BE2C (cell line): ENCODE measurements around the gene ADAMTS4.

Source experiments
- DNase-seq: peaks from one replicate; pipeline ENCODE4 v3.0.0-alpha.2; 2020
- H3K27me3 ChIP-seq: fragments of 250-450 bp; sonication (Bioruptor Pico); 2 replicates; pipeline ENCODE4 v1.5.1; 2020; ENCODE audit warnings: mild to moderate bottlenecking
- H3K36me3 ChIP-seq: fragments of 250-450 bp; sonication (Bioruptor Pico); 2 replicates; pipeline ENCODE4 v1.5.1; 2020; ENCODE audit warnings: mild to moderate bottlenecking
- H3K4me1 ChIP-seq: fragments of 250-450 bp; sonication (Bioruptor Pico); 2 replicates; pipeline ENCODE4 v1.5.1; 2020
- H3K4me3 ChIP-seq: 2 replicates; pipeline ENCODE4 v1.5.1; 2011; ENCODE audit warnings: low read depth, low read length
- H3K9me3 ChIP-seq: fragments of 250-450 bp; sonication (Bioruptor Pico); 2 replicates; pipeline ENCODE4 v1.5.1; 2020
- CTCF ChIP-seq: IDR thresholded peaks from 2 replicates; pipeline ENCODE4 v1.5.1; 2012; ENCODE audit warnings: mild to moderate bottlenecking, low read depth, low read length

Gene ADAMTS4

GRCh38 chr1:161220002-161220401, 21.1 kb upstream of the ADAMTS4 start:
- H3K36me3 ChIP-seq: no peaks in the 10 kb centered on the region; the same call in 1 of the 2 replicates
- H3K27me3 ChIP-seq: no peaks in the 10 kb centered on the region
- no peak for TF ChIP-seq CTCF
- no peaks in the 10 kb centered on the region for H3K9me3 ChIP-seq
- H3K4me1 ChIP-seq: peaks cover under 1% of the 10 kb centered on the region; the same call in 1 of the 2 replicates
- no peak for DNase-seq
- H3K4me3 ChIP-seq: no peak overlapping the region

GRCh38 chr1:161219078-161219892, 20.4 kb upstream of the ADAMTS4 start:
- no peak for TF ChIP-seq CTCF
- Histone ChIP-seq H3K4me1 (no peaks in the 10 kb centered on the region), H3K36me3 (no peaks in the 10 kb centered on the region; the same call in none of the 2 replicates), H3K9me3 (no peaks in the 10 kb centered on the region), H3K4me3 (no peak overlapping the region), H3K27me3 (no peaks in the 10 kb centered on the region)
- no peak for DNase-seq

DNA sequence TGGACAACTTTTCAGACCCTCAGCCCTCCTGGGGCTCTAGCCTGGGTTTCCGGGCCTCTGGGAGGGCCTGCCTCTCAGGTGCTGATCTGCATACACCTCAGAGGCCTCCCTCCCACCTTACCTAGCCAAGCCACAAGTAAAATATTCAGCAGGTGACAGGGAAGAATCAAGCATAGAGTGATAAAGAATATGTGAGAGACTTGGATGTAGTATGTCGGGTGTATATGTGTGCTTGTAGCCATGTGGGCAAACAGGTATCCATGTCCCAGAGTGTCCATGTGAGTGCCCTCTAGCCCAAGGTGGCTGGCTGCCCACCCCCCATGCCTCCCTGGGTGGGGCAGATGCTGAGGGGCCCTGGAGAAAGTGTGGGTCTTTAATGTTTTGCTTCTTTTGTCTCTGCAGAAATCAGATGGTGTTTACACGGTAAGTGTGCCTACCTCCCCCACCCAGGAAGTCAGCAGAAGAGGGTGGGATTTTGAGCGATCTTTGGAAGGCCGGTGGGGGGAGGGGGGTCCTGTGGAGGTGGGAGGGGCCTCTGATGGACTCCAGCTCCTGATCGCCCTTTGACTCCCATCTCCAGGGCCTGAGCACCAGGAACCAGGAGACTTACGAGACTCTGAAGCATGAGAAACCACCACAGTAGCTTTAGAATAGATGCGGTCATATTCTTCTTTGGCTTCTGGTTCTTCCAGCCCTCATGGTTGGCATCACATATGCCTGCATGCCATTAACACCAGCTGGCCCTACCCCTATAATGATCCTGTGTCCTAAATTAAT, 19.6 kb upstream of the ADAMTS4 start:
- Histone ChIP-seq H3K27me3 (no peaks in the 10 kb centered on the region), H3K4me3 (no peak overlapping the region), H3K36me3 (peaks cover 8% of the 10 kb centered on the region), H3K4me1 (no peaks in the 10 kb centered on the region), H3K9me3 (no peaks in the 10 kb centered on the region)
- no peak for DNase-seq
- no peak for TF ChIP-seq CTCF

DNA sequence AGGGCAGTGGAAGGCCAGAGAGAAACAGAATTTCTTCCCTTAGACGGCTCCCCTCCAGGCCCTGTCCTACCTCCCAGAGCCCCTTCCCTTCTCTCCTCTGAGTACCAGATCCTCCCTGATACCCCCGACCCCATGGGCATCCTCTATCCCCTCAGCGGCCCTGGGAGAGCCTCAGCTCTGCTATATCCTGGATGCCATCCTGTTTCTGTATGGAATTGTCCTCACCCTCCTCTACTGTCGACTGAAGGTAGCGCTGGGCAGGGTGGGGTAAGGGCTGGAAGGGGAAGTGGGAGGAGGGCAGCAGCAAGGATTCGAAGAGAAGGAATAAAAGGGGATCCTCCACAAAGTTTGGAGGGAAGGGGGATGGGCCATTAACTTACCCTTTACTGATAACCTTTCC, 19.0 kb upstream of the ADAMTS4 start:
- peaks cover 14% of the 10 kb centered on the region for H3K36me3 ChIP-seq
- no peaks in the 10 kb centered on the region for H3K4me1 ChIP-seq
- no peak overlapping the region for H3K4me3 ChIP-seq
- no peak for TF ChIP-seq CTCF
- no peak for DNase-seq
- H3K9me3 ChIP-seq: no peaks in the 10 kb centered on the region
- H3K27me3 ChIP-seq: no peaks in the 10 kb centered on the region

- no peak for TF ChIP-seq CTCF
- no peak for DNase-seq
- Histone ChIP-seq H3K4me3 (no peak overlapping the region), H3K4me1 (no peaks in the 10 kb centered on the region), H3K27me3 (no peaks in the 10 kb centered on the region), H3K36me3 (peaks cover 22% of the 10 kb centered on the region), H3K9me3 (no peaks in the 10 kb centered on the region)
These were observed 18.3 kb upstream of the ADAMTS4 start for GRCh38 chr1:161216945-161217712.
